ENCODE measurements around the gene EMC1. TPM values are rescaled to one million over a fixed set of nuclear protein-coding genes. Genes with fewer than 3 reads are reported as not detected.
"Not testable (repeated sequence)": the region's sequence is repeated elsewhere in the genome, so short reads cannot be mapped to it uniquely, and the experiment has no call there.

Gene EMC1
- total RNA-seq, 1 donor from 2014 or later, result 93.0 TPM

DNA sequence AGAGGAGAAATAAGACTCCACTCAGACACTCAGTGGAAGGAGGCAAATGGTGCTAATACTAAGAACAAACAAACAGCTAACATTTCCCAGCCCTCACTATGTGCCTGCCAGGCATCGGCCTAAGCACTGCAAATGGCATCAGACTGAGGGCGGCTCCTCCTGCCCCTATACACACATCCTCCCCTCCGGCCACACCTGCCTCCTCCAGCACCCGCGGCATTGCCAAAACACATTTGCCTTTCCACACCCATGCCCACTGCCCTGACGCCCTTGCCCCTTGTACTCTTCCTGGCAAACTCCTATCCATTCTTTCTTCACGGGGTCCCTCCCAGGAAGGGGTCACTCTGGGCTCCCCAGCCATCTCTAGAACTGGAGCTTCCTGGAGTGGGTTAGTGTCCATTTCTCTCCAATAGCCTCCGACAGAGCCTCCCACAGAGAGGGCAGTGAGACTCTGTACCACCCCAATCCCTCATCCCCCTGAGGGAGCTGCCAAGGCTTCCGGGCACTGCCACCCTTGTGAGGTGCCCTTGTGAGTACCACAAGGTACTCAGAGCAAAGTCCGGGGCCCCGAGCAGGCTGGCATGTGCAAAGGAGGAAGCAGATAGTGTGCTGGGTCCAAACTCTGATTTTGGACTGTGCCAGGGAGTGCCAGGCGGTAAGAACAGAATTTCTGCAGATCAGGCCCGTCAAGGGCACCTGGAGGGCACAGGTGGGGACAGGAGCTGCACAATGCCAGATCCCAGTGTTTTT lies 36.3 kb upstream of the EMC1 start:
- Histone ChIP-seq H3K9me3 (no peaks in the 10 kb centered on the region), H3K27ac (no peak overlapping the region), H3K36me3 (peaks cover 0 to 6% of the 10 kb centered on the region in 2 donors), H3K4me1 (peaks cover 0 to 4% of the 10 kb centered on the region in 2 donors), H3K4me3 (no peak overlapping the region), H3K27me3 (no peaks in the 10 kb centered on the region)
- intact Hi-C loops (cut with DNase I), result no loop called here
- TF ChIP-seq, protein P1, sequence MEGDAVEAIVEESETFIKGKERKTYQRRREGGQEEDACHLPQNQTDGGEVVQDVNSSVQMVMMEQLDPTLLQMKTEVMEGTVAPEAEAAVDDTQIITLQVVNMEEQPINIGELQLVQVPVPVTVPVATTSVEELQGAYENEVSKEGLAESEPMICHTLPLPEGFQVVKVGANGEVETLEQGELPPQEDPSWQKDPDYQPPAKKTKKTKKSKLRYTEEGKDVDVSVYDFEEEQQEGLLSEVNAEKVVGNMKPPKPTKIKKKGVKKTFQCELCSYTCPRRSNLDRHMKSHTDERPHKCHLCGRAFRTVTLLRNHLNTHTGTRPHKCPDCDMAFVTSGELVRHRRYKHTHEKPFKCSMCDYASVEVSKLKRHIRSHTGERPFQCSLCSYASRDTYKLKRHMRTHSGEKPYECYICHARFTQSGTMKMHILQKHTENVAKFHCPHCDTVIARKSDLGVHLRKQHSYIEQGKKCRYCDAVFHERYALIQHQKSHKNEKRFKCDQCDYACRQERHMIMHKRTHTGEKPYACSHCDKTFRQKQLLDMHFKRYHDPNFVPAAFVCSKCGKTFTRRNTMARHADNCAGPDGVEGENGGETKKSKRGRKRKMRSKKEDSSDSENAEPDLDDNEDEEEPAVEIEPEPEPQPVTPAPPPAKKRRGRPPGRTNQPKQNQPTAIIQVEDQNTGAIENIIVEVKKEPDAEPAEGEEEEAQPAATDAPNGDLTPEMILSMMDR (IDR thresholded peaks at IDR 0.05), result no peak
- no peak for DNase-seq (ENCODE audit: low spot score in 2 of 2)

DNA sequence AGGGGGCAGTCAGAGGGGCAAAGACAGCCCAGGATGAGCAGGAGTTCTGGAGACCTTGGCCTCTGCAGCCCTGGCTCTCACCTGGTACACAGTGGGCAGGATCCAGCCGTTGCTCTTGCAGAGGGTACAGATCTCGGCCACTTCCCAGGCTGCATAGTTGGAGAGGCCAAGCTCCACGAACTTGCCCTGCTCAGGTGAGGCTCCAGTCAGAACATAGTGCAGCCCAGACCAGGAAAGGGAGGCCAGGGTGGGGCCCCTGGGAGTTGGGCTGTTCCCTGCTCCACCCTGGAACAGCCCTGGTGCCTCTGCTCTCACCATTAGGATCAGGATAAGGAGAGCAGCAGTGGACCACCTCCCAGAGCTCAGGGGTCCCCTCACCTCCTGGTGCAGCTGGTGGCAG lies 34.5 kb upstream of the EMC1 start:
- H3K27ac ChIP-seq; H3K27me3 ChIP-seq; H3K36me3 ChIP-seq; DNase-seq (ENCODE audit: low spot score in 2 of 2); H3K4me3 ChIP-seq; H3K4me1 ChIP-seq; intact Hi-C loops (cut with DNase I); H3K9me3 ChIP-seq: not testable (repeated sequence)

DNA sequence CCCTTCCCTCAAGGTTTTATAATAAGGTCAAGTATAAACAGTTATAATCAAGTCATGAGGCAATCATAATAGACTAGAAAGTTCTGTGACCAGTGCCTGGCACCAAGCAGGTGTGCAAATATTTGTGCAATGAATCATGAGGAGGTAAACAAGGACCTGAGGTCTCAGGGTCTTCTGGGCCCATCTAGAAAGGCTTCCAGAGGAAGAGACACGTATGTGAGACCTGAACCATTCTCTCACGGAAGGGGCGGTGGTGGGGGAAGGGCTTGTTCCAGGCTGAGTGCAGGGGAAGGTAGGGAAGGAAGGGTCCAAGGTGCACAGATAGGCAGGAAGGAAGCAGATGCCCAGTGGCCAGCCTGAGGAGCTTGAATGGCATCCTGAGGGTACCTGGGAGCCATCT lies 34.0 kb upstream of the EMC1 start:
- H3K27ac ChIP-seq; H3K36me3 ChIP-seq; intact Hi-C loops (cut with DNase I); H3K4me1 ChIP-seq; H3K4me3 ChIP-seq; H3K9me3 ChIP-seq; DNase-seq (ENCODE audit: low spot score in 2 of 2); H3K27me3 ChIP-seq: not testable (repeated sequence)

DNA sequence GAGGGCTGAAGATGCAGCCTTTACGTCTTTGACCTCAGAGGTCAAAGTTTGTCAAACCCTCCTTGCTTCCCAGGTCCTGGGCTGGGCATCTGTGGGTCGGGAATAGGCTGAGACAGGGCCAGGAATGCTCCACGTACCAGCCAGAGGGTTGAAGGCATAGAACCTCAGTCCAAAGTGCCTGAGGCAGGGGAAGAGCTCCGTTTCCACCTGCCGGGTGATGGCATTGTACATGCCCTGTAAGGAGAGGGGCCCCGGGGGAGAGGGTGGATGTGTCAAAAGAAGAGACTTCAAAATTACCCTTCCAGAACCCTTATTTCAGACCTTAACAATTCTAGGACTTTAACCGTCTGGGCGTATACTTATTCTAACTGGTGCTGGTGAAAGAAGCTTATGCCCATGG lies 33.6 kb upstream of the EMC1 start:
- Histone ChIP-seq H3K4me1 (peaks cover 0 to 4% of the 10 kb centered on the region in 2 donors), H3K9me3 (no peaks in the 10 kb centered on the region), H3K36me3 (peaks cover 0 to 6% of the 10 kb centered on the region in 2 donors), H3K4me3 (no peak overlapping the region), H3K27ac (no peak overlapping the region), H3K27me3 (no peaks in the 10 kb centered on the region)
- intact Hi-C loops (cut with DNase I), result no loop called here
- TF ChIP-seq, protein P1 (IDR thresholded peaks at IDR 0.05), result no peak
- no peak for DNase-seq (ENCODE audit: low spot score in 2 of 2)

DNA sequence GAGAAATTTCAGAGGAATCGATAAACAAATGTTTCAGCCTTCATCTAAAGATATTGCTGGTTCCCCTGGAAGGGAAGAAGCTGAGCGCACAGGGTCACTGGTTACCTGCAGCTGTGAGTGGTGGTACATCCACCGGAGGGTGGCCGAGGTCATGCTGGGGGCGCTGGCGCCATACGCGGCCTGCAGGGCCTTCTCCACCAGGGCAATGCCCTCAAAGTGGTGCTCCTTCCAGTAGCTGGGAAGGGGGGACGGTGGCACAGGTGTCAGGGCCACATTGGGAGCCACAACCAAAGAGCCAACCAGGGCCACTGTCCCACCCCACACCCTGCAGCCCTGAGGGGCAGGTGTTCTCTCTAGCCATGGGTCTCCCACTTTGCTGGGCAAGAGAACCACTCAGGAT lies 32.6 kb upstream of the EMC1 start:
- no peak for DNase-seq (ENCODE audit: low spot score in 2 of 2)
- TF ChIP-seq, protein P1 (IDR thresholded peaks at IDR 0.05), result no peak
- no peaks in the 10 kb centered on the region for H3K9me3 ChIP-seq
- peaks cover 0 to under 1% of the 10 kb centered on the region in 2 donors for H3K4me1 ChIP-seq
- H3K27me3 ChIP-seq, result no peaks in the 10 kb centered on the region
- H3K27ac ChIP-seq, result no peak overlapping the region
- H3K36me3 ChIP-seq, result peaks cover 0 to 6% of the 10 kb centered on the region in 2 donors
- intact Hi-C loops (cut with DNase I), result no loop called here
- H3K4me3 ChIP-seq, result no peak overlapping the region

DNA sequence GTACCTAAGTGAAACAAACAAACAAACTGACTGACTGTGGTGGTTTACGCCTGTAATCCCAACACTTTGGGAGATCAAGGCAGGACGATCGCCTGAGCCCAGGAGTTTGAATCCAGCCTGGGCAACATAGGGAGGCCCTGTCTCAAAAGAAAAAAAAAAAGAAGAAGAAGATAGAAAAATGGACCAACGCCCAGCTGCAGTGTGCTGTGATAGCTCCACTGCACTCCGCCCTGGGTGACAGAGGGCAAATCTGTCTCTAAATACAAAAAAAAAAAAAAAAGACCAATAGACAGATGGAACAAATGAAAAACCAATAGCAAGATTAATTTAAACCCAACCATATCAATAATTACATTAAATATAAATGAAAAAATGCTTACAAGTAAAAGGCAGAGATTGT lies 23.3 kb upstream of the EMC1 start:
- Histone ChIP-seq H3K4me1 (no peaks in the 10 kb centered on the region), H3K27me3 (no peaks in the 10 kb centered on the region), H3K4me3 (no peak overlapping the region), H3K36me3 (no peaks in the 10 kb centered on the region), H3K9me3 (peaks cover 0 to 5% of the 10 kb centered on the region in 2 donors), H3K27ac (no peak overlapping the region)
- no peak for DNase-seq (ENCODE audit: low spot score in 2 of 2)
- TF ChIP-seq, protein P1 (IDR thresholded peaks at IDR 0.05), result no peak
- intact Hi-C loops (cut with DNase I), result no loop called here

DNA sequence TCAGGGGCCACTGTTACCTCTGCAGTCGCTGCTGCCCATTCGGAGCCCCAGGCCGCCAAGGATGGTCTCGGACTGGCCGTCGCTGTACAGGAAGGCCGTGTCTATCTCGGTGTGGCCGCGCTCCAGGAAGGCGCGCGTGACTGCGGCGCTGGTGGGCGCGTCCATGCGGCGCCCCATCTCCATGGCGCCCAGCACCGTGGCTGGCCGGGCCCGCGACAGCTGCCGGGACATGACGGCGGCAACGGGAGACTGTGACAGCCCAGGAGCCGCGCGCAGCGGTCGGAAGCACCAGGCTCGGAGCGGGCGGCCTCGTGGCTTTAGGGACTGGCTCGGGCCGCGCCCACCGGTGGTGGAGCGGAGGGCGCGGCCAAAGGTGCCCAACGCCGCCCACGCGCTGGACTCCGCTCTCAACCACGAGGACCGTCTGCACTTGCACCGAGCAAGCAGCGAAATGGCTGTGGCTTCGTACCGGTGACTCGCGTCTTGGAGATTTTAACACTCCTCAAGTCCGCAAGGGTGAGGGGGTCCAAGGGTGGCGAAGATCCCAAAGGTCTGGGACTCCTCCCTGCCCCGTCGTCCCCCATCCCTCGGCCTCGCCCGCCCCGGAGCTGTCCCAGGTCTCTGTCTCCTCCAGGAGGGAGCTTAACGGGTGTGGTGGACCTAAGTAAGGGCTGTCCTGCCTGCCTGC lies 22.7 kb upstream of the EMC1 start:
- intact Hi-C loops (cut with DNase I), result not testable (repeated sequence)
- peak overlapping the region in 1 of 2 donors; percentile 40 for H3K4me3 ChIP-seq

More for the DNA sequence above, 22.7 kb upstream of the EMC1 start:
- not testable (repeated sequence) for DNase-seq (ENCODE audit: low spot score in 2 of 2); H3K36me3 ChIP-seq; H3K9me3 ChIP-seq; H3K27me3 ChIP-seq; H3K4me1 ChIP-seq; H3K27ac ChIP-seq

All from ascending aorta (tissue), 2 donors.